ENCODE data around the gene SERPINA10.
"Not testable (repeated sequence)": the region's sequence is repeated elsewhere in the genome, so short reads cannot be mapped to it uniquely, and the experiment has no call there.

SERPINA10 gene

DNA sequence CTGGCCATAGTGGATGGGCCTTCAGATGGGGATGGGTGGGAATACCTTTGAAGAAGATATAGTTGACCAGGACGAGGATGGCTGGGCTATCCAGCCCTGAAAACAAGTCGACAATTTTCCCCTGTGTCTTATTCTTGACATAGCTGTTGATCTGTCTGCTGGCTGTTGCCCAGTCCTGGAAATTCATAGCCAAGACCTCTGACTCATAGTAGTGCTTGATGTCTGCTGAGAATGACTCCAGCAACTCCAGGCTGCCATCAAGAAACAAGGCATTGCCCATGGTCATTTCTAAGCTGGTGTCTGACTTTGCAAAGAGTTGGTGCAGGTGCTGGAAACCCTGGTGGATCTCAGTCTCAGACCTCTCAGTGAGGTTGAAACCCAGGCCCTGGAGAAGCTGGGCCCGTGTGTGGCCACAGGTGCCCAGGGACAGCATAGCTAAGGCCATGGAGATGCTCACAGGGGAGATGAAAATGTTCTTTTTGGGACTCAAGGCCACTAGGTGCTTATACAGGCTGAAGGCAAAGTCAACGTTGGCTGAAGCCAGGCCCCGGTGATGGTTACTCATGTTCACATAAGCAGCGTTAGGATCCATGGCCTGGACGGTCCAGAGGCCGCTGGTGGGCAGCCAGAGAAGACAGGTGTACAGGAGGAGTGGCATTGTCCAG, 21.1 kb upstream of the SERPINA10 start:
- no peak for DNase-seq (ENCODE audit: low read depth)

DNA sequence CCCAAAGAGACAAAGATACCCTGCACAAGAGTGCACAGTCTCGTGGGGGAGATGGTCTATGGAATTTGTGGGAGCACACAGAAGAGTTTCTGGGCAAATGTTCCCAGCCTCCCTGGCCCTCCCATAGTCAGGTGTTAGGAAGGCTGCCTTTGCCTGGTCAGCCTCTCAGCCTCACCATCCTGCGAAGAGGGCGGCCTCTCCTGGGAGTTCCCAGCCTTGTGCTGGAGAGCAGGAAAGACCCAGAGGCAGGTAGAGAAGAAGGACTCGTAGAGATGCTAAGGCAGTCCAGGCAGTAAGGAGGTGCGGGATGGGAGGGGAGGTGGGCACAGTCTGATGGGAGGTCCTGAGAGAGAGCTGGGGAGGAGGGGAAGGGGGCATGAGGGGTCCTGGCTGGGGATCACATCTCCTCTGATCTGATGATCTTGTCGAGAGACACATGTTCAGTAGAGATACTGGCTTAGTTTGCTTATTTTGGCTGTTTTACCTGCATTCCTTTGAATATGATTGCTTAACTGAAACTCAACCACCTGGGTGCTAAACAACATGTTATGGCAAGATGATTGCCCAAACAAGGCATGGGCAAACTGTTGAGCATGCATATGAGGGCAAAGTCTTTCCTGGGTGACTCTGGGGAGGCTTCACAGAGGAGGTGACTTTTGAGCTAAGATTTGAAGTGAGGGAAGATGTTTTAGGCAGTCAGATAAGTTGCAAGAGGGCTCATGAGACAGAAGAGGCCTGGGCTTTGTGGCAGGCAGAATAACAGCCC, 19.6 kb upstream of the SERPINA10 start:
- no peak for DNase-seq (ENCODE audit: low read depth)

DNA sequence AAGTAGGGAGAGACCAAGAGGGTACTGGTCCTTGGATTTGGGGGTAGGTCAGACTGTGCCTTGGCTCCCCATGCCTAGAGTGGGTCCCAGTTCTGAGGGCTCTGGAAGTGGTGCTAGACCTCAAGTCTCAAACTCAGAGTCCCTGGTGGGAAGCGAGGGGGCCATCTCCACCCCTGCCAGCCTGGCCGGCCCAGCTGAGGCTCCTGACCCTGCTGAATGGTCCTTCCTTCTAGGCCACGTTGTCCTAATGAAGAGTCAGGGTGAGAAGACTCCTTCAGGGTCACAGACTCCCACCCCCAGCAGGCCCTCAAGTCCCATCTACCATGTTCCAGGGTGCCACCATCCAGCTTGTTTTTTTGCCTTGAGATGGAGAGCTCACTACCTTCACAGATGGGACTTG, 17.2 kb upstream of the SERPINA10 start:
- no peak for DNase-seq (ENCODE audit: low read depth)

DNA sequence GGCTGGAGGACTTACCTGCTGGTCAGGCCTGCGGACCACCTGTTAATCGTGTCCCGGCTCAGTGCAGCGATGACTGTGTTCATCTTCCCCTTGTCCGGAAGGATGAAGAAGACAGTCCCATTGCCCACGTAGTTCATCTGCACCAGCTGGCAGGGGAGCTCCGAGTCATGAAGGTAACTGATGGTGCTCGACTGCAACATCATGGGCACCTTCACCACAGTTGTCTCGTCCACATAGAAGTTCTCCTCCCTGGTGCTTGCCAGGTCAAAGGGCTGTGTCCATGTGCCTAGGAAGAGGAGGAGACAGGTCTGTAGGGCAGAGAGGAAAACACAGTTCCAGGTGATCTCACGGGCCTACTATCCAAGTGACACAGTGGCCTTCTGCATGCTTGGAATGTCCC, 16.7 kb upstream of the SERPINA10 start:
- no peak for DNase-seq (ENCODE audit: low read depth)

DNA sequence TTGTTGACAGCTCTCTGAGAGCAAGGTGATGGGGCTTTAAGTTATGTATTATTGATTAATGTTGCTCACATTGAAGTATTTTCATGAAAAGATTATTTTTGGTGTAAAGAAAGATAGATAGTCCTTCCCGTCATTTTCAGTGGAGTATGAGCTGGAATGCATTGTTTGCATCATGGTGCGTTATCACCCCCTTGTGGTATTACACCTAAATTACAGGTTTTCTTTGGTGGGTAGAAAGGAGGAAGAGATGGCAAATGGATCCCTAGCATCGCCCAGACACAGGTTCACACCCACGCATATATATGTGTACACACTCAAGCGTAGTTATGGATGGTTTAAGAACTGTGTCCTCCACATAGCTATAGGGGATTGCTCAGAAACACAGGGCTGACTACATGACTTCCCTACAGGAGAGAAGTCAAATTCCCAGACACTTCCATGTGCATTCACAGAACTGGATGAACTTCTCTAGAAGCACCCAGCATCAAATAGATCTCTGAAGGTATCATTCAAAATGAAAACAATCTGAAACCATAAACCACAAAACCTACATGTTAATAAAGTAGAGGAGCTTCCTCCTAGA, 14.4 kb upstream of the SERPINA10 start:
- DNase-seq (ENCODE audit: low read depth) = no peak

DNA sequence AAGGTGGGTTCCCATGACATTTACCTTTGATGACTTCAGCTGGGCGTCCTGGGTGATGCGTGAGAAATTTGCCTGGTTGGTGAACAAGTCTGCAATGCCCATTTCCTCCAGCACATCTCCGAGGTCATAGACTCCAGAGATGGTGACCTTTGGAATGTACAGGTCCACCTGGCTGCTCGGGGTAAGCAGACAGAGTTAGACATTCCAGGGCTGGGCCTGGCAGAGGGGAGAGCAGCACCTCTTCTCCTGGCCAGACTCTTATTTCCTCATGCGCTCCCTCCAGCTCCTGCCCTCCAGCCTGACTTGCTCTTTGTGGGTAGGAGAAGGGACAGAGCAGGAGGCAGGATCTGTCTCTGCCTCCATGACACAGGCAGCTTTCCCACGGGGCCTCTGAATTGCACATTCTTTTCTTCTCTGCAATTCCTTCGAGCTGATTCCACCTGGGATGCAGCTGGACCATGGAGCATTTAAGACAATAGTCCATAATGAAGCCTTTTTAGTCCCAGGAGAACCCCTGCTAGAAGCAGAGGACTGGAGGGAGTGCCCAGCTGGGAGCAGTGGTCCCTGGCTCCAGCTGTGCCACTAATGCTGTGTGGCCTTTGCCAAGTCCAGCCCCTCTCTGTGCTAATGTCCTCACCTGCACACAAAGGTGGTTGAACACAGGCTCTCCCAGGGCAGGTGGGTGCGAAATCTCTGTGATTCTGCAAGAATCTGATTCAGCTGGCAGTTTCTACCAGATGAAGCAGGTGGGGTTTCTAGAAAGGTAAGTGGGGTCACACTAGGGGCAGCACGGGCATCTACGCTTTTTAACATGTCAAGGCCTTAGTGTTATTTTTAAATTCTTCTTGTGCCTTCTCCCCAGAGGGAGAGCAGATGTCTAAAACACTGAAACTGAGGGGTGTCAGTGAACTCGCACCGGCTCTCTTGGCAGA, 13.2 kb upstream of the SERPINA10 start:
- no peak for DNase-seq (ENCODE audit: low read depth)

DNA sequence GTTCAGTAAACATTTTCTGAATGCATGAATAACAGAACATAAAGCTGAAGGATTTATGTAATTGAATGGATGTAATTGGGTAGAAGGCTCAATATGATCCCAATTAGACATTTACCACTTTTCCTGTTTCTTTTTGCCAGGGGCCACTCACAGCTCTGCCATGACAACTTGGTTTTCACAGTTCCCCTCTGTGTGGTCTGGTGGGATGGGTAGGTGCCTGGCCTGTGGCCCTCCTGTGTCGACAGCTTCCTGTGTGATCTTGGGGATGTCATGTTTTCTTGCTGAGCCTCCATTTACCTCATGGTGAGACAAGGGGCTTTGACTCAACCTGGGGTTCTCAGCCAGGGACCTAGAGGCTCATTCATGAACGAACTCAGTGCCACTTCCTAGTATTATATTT, 12.6 kb upstream of the SERPINA10 start:
- DNase-seq (ENCODE audit: low read depth) = no peak

DNA sequence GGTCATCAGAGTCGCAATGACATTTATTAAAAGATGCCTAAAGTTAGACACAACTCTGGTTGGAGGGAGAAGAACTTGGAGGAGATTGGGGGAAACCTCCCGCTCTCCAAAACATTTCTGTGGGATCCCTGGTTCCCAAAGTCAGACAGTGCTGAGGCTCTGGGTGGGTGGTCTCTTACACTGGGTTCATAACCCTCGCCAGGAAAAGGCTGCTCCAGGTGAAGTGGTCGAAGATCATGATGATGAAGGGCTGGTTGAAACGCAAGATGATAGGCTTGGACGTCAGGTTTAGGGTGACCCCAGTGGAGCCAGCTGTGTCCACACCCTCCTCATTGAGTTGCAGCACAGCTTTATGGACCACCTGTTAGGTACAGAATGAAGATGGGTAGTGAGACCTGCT, 11.2 kb upstream of the SERPINA10 start:
- DNase-seq (ENCODE audit: low read depth) = no peak

DNA sequence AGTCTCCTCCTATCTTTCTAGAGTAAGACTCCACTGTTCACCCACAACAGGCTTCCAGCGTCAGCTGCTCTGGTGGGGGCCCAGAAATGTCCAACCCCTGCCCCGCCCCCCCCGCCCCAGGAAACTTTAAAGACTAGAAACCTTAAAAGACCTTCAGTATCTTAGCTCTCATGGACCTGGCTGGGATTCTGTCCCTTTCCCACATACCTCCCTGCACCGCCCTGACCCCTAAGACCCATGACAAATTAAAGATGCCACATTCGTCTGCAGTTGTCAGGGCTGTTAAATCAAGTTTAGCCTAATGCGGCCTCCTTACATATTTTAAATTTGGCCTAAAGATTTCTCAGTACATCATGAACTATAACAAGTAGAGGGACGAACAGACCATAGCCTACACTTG, 10.0 kb upstream of the SERPINA10 start:
- DNase-seq (ENCODE audit: low read depth) = no peak

- DNase-seq (ENCODE audit: low read depth) = no peak
Measured at GRCh38 chr14:94298130-94298529, 5.1 kb upstream of the SERPINA10 start.

DNA sequence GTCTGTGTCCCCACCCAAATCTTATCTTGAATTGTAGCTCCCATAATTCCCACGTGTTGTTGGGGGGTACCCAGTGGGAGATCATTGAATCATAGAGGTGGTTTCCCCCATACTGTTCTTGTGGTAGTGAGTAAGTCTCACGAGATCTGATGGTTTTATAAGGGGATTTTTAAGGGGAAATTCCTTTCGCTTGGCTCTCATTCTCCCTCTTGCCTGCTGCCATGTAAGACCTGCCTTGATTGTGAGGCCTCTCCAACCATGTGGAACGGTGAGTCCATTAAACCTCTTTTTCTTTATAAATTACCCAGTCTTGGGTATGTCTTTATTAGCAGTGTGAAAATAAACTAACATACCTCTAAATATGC, 3.1 kb upstream of the SERPINA10 start:
- not testable (repeated sequence) for DNase-seq (ENCODE audit: low read depth)

DNA sequence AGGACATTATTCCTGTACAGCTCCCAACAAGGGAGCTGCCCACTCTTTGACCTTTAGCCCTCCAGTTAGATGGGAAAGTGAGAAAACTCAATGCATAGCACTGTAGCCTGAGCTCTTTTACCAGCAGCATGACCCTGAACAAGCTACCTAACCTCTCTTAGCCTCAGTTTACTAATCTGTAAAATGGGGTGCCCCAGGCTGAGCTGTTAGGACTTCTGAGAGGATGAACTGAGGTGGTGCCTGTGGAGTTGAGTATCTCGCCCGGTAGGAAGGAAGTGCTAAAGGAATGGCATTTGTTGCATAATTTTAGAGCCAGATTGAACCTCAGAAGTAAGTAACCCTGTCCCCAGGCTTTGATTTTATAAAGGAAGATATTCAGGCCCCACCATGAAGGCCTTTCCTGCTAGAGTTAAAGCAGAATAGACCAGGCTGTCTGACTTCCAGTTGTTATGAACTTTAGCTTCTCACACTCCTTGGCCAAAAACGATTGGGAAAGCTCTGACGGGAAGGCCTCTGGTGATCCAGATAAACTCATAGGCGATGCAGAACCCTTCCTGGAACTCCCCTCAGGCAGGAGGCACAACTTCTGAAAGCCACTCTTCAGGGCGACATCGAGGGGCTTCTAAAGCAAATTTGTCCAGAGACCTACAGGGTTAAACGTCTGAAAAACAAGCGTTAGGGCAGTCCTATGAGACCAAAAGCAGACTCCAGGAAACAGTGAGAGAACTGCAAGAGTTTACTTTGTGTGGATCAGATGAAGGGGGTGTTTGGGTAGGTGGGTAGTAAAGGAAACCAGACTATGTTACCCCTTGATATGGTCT, 2.5 kb upstream of the SERPINA10 start:
- no peak for DNase-seq (ENCODE audit: low read depth)

DNA sequence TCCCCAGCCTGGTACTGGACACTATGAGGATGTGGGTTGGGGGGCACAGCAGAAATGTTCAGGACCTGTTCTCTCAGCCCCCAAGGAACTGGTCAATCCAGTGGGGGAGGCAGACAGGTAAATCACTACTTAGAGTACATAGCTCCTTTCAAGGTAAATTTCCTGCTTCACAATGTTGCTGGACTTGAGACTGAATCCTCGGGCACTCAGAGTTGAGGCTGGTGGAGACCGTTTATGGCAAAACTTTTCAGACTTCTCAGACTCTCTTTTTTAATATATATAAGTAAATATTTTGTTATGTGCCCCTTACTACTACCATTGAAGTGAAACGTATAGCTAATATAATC, 483 bp upstream of the SERPINA10 start:
- no peak for DNase-seq (ENCODE audit: low read depth)

DNA sequence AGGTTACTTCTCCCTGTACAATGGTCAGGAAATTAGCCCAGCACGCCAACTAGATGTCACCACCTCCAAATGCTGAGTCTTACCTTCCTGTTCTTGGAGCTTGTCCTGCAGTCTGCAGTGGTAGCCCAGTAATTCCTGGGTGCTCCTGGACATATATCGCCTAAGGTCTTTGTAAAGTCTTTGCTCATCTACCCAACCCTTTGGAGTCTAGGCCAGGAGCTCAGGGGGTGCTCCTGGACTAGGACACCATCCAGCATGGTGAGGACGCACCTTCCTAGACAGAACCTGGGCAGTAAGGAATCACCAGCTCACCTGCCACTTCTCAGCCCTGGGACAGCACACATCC, 569 bp downstream of the SERPINA10 start:
- no peak for DNase-seq (ENCODE audit: low read depth)

DNA sequence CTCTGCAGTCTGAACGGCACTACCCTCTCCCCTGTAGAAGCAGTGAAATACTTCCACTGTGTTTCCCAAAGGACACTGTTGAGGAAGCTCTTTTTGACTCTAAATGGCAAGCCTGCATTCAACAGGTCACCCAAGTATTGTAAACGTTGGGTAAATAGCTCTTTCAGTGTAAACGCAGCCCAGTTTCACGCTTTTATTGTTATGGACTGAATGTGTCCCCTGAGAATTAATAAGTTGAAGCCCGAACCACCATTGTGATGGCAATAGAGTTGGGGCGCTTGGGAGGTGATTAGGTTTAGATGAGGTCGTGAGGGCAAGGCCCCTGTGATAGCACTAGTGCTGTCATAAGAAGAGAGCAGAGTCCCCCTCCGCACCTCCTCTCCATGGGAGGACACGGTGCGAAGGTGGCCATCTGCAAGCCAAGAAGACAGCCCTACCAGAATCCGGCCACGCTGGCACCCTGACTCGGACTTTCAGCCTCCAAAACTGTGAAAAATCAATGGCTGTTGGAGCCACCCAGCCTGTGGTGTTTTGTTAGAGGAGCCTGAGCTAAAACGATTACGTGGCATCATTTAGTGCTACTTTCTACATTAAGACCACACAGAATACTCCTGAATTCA, 1.1 kb downstream of the SERPINA10 start:
- no peak for DNase-seq (ENCODE audit: low read depth)

- no peak for DNase-seq (ENCODE audit: low read depth)
Measured at GRCh38 chr14:94291159-94291905, 1.7 kb downstream of the SERPINA10 start.

DNA sequence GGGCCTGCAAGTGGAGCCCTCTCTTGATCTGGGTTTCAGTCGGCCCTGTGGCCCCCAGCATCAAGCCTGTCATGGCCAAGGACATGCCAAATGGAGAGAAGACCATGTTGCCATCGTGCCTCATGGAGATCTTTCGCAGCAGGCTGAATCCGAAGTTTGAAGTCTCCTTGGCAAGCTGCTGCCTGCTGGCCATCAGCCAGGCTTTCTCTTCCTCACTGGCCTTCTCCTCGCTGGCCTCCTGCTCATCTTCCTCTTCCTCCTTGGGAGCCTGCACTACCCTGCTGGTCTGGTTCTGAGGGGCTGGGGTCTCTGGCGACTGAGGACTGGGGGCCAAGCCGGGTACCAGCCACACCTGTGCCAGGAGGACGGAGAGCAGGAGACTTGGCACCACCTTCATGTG, 2.9 kb downstream of the SERPINA10 start:
- no peak for DNase-seq (ENCODE audit: low read depth)

DNA sequence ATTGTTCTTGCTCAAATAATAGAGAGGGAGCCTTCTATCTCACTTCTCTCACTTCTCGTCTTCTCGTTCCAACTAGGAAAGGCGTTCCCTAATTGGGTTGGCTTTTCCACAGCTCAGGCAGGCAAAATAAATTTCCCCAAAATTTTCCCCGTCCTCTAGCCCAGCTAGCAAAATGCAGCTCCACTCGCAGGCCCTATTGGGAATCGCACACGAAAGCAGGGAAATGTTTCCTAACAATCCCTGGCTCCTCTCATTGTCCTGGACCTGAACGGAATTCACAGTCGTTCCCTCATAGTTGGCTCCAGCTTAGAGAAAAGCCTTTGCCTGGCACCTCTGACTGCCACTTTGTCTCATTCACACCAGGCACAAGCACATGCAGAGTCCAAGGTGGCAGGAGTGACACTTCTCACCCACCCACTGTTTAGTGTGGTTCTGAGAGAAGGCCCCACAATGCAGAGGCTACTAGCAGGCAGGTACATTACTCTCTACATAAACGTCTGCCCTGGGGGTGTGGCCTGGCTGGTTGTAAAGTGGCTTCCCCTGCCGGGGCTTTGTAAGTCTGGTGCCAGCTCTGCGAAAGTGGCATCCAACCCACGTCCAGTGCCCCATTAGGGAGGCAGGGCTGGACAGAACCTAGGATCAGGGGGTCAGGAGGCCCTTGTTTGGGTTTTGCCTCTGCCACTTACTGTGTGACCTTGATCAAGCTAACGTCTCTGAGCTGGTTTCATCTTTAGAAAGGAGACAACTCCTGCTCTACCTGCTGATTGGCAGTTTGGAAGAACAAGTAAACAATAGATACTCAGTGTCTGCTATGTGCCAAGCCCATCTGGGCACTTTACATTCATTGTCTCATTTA, 4.2 kb downstream of the SERPINA10 start:
- no peak for DNase-seq (ENCODE audit: low read depth)

DNA sequence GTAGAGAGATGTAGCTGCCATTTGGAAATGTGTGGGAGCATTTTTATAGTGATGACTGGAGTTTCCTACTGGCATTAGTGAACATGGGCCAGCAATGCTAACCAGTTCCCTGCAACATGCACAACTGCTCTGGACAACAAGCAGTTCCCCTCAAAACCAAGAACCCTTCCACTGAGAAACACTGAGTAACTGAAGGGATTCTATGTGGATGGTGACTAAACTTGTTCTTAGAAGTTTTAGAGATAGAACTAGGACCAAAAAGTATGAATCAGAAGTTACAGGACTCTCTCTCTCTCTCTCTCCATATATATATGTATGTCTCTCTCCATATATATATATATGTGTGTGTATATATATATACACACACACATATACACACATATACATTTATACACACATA, 7.9 kb downstream of the SERPINA10 start:
- DNase-seq (ENCODE audit: low read depth) = no peak

- DNase-seq (ENCODE audit: low read depth) = no peak
Measured at GRCh38 chr14:94284221-94284620, 8.8 kb downstream of the SERPINA10 start.

All from stimulated activated CD8-positive, alpha-beta memory T cell treated with anti-CD3 and anti-CD28 coated beads, Interleukin-7, amount 100 ng/mL, for 24 hours (primary cell).